Breast epithelium (tissue), 4 donors: ENCODE measurements around the gene CCDC149. TPM values are rescaled to one million over a fixed set of nuclear protein-coding genes. Genes with fewer than 3 reads are reported as not detected.

ENCODE experiments used
- DNase-seq, 2 donors: peaks; one replicate each; pipeline ENCODE4 v3.0.0-alpha.2; 2019; ENCODE audit warnings: low spot score in 2 of 2
- H3K27ac ChIP-seq, 2 donors: fragments of 200-600 bp; sonication (generic) in 1 of 2; one replicate each; pipeline ENCODE4 v1.5.1; 2016 to 2019; ENCODE audit warnings: mild to moderate bottlenecking in 1 of 2
- H3K27me3 ChIP-seq, 2 donors: fragments of 200-600 bp; sonication (generic) in 1 of 2; one replicate each; pipeline versions ENCODE4 v1.5.1 to v1.6.0; 2017 to 2019; ENCODE audit warnings: control low read depth in 1 of 2, mild to moderate bottlenecking in 1 of 2
- H3K36me3 ChIP-seq: fragments of 200-600 bp; one replicate; pipeline ENCODE4 v1.5.1; 2019
- H3K4me1 ChIP-seq, 2 donors: fragments of 200-600 bp; sonication (generic); one replicate each; pipeline ENCODE4 v1.5.1; 2016 to 2019; ENCODE audit warnings: control low read depth in 1 of 2
- H3K4me3 ChIP-seq, 3 donors: fragments of 200-600 bp; sonication (generic); 1 replicate in 2 of 3; 2 replicates in 1 of 3; pipeline ENCODE4 v1.5.1; 2016 to 2019; ENCODE audit warnings: mild to moderate bottlenecking in 3 of 3, moderate library complexity in 2 of 3
- H3K9me3 ChIP-seq, 2 donors: fragments of 200-600 bp; sonication (generic) in 1 of 2; one replicate each; pipeline ENCODE4 v1.5.1; 2016 to 2019; ENCODE audit warnings: control low read depth in 1 of 2
- POLR2A ChIP-seq: fragments of 450-650 bp; IDR thresholded peaks from one replicate; pipeline ENCODE4 v1.6.1; 2016; ENCODE audit warnings: antibody characterized with exemption, mild to moderate bottlenecking, moderate library complexity
- POLR2AphosphoS5 ChIP-seq, 3 donors: sonication (generic); formaldehyde crosslinking; IDR thresholded peaks; one replicate each; pipeline ENCODE4 v1.6.1; 2017; ENCODE audit warnings: antibody characterized with exemption in 3 of 3
- intact Hi-C: fragments of 100-400 bp; cut with DNase I; formaldehyde crosslinking; loops from one replicate; pipeline ENCODE4 v1.15.1; 2023; ENCODE audit warnings: low total_unique reads
- total RNA-seq, 3 donors: library from RNA; depleted of rRNA; stranded (reverse); fragments of >200 nt; gene quantifications; one replicate each; pipeline ENCODE4 v1.1.0, GENCODE V29; 2016
- TF ChIP-seq, protein P1 (sequence below), 3 donors: fragments of 450-650 bp; IDR thresholded peaks; one replicate each; pipeline ENCODE4 v1.5.1; 2016 to 2017; ENCODE audit warnings: antibody characterized with exemption in 3 of 3, mild to moderate bottlenecking in 3 of 3, moderate library complexity in 3 of 3

Gene CCDC149
- total RNA-seq, 3 donors from 2014 or later = 15.8 to 21.0 (median 18.6) TPM

DNA sequence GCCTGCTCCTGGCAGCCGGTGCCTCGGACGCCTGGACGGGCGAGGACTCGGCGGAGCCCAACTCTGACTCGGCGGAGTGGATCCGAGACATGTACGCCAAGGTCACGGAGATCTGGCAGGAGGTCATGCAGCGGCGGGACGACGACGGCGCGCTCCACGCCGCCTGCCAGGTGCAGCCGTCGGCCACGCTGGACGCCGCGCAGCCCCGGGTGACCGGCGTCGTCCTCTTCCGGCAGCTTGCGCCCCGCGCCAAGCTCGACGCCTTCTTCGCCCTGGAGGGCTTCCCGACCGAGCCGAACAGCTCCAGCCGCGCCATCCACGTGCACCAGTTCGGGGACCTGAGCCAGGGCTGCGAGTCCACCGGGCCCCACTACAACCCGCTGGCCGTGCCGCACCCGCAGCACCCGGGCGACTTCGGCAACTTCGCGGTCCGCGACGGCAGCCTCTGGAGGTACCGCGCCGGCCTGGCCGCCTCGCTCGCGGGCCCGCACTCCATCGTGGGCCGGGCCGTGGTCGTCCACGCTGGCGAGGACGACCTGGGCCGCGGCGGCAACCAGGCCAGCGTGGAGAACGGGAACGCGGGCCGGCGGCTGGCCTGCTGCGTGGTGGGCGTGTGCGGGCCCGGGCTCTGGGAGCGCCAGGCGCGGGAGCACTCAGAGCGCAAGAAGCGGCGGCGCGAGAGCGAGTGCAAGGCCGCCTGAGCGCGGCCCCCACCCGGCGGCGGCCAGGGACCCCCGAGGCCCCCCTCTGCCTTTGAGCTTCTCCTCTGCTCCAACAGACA is 113.1 kb downstream of the CCDC149 start:
- Histone ChIP-seq H3K4me3 (peak overlapping the region; percentile 24 to 61 (median 26)), H3K27me3 (peaks cover 0 to 14% of the 10 kb centered on the region in 2 donors), H3K9me3 (no peaks in the 10 kb centered on the region), H3K36me3 (no peaks in the 10 kb centered on the region), H3K27ac (peak overlapping the region in 1 of 2 donors; percentile 70), H3K4me1 (no peaks in the 10 kb centered on the region)
- no peak for DNase-seq
- no peak for TF ChIP-seq POLR2A
- TF ChIP-seq, protein P1, sequence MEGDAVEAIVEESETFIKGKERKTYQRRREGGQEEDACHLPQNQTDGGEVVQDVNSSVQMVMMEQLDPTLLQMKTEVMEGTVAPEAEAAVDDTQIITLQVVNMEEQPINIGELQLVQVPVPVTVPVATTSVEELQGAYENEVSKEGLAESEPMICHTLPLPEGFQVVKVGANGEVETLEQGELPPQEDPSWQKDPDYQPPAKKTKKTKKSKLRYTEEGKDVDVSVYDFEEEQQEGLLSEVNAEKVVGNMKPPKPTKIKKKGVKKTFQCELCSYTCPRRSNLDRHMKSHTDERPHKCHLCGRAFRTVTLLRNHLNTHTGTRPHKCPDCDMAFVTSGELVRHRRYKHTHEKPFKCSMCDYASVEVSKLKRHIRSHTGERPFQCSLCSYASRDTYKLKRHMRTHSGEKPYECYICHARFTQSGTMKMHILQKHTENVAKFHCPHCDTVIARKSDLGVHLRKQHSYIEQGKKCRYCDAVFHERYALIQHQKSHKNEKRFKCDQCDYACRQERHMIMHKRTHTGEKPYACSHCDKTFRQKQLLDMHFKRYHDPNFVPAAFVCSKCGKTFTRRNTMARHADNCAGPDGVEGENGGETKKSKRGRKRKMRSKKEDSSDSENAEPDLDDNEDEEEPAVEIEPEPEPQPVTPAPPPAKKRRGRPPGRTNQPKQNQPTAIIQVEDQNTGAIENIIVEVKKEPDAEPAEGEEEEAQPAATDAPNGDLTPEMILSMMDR (IDR thresholded peaks at IDR 0.05) = no peak
- no peak for TF ChIP-seq POLR2AphosphoS5 (IDR thresholded peaks at IDR 0.05)
- intact Hi-C loops = loop anchor here (5.0 kb wide), 1 partner anchor 563 kb away; no protein-coding TSS in a partner anchor

DNA sequence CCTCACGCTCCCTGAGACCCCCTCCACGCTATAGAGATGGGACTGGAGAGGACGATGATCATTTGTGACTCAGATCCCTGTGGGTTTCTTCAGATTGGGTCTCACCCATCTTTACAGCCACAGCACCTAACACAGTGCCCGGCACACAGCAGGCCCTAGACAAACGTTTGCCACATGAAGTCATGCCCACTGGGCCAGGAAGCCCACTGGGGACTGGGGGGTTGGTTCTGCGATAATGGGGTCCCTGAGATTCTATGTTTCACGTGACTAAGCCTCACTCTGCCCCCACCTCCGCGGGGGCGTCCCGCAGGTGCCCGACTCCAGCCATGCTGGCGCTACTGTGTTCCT is 113.7 kb downstream of the CCDC149 start:
- no peaks in the 10 kb centered on the region for H3K9me3 ChIP-seq
- H3K4me1 ChIP-seq = no peaks in the 10 kb centered on the region
- H3K36me3 ChIP-seq = no peaks in the 10 kb centered on the region
- H3K27me3 ChIP-seq = peaks cover 0 to 14% of the 10 kb centered on the region in 2 donors
- intact Hi-C loops = loop anchor here (5.0 kb wide), 1 partner anchor 563 kb away; no protein-coding TSS in a partner anchor
- no peak overlapping the region for H3K4me3 ChIP-seq
- TF ChIP-seq, protein P1 (IDR thresholded peaks at IDR 0.05) = no peak
- no peak for TF ChIP-seq POLR2A
- TF ChIP-seq POLR2AphosphoS5 (IDR thresholded peaks at IDR 0.05) = no peak
- no peak for DNase-seq
- no peak overlapping the region for H3K27ac ChIP-seq

DNA sequence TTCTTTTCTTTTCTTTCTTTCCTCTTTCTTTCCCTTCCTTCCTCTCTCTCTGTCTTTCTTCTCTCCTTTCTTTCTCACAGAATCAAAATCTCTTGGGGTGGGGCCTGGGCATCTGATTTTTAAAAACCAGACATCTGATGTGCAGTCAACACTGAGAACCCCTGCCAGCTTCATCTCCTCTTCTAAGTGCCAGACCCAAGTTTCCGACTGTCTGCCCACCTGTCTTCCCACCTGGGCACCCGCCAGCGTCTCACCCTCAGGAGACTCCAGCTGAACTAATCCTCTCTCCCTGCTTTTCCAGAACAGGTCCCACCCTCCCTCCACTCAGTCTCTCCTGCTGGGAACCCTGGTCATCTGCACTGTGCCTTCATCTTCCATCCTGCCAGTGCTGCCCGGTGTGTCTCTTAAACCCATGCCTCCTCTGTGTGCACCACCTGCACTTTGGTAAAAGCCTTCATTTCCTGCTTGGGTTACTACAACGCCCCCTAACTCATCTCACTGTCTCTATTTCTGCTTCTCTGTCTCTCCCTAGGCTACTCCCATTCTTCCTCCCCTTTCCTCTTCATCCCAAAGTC is 114.7 kb downstream of the CCDC149 start:
- peaks cover 0 to 14% of the 10 kb centered on the region in 2 donors for H3K27me3 ChIP-seq
- TF ChIP-seq, protein P1 (IDR thresholded peaks at IDR 0.05) = no peak
- TF ChIP-seq POLR2A (no peak), POLR2AphosphoS5 (IDR thresholded peaks at IDR 0.05) (no peak)
- peak overlapping the region in 1 of 2 donors; percentile 23 for H3K27ac ChIP-seq
- no peak for DNase-seq
- no peaks in the 10 kb centered on the region for H3K36me3 ChIP-seq
- intact Hi-C loops = loop anchor here (5.0 kb wide), 1 partner anchor 564 kb away; no protein-coding TSS in a partner anchor
- no peak overlapping the region for H3K4me3 ChIP-seq
- no peaks in the 10 kb centered on the region for H3K9me3 ChIP-seq
- H3K4me1 ChIP-seq = no peaks in the 10 kb centered on the region

DNA sequence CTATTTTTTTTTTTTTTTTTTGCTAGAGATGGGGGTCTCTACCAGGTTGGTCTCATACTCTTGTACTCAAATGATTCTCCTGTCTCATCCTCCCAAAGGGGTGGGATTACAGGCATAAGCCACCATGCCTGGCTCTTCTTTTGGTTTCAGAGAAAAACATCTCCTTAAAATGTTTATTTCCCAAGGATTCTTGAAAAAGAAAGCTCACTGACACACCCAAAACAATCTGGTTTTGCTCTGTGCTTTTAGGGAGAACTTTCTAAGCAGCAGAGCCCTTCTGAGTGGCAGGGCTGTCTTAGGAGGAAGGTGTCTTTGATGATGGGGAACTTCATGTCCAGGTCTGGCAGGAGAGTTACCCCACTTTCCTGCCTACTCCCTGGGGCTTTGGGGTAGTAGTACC is 116.2 kb downstream of the CCDC149 start:
- no peaks in the 10 kb centered on the region for H3K4me1 ChIP-seq
- H3K27me3 ChIP-seq = peaks cover 0 to 14% of the 10 kb centered on the region in 2 donors
- no peaks in the 10 kb centered on the region for H3K9me3 ChIP-seq
- H3K36me3 ChIP-seq = no peaks in the 10 kb centered on the region
- peak overlapping the region in 1 of 2 donors; percentile 61 for H3K27ac ChIP-seq
- intact Hi-C loops = loop anchor here (5.0 kb wide), 1 partner anchor 566 kb away; no protein-coding TSS in a partner anchor
- DNase-seq = no peak
- no peak for TF ChIP-seq POLR2A
- no peak for TF ChIP-seq POLR2AphosphoS5 (IDR thresholded peaks at IDR 0.05)
- TF ChIP-seq, protein P1 (IDR thresholded peaks at IDR 0.05) = no peak
- no peak overlapping the region for H3K4me3 ChIP-seq
